ENCODE data around the gene POLR3H. TPM values are rescaled to one million over a fixed set of nuclear protein-coding genes. Genes with fewer than 3 reads are reported as not detected.

Gene POLR3H
- total and polyA plus RNA-seq, 8 donors, result 2.6 to 21.7 (median 12.4) TPM

DNA sequence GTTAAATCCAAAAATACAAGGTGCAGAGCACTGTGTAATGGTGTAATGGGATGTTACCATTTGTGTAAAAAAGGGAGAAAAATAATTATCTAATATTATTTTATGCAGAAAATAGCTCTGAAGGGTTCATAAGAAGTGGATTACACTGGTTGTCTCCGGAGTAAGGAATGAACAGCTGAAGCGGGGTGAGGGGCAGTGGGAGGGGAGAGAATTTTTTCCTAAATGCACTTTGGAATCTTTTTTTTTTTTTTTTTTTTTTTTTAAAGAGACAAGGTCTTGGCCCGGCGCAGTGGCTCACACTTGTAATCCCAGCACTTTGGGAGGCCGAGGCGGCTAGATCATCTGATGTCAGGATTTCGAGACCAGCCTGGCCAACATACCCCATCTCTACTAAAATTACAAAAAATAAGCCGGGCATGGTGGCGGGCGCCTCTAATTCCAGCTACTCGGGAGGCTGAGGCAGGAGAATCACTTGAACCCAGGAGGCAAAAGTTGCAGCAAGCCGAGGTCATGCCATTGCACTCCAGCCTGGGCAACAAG is 6.8 kb upstream of the POLR3H start:
- intact Hi-C loops (cut with DNase I; ENCODE audit: low total_unique reads), result no loop called here
- no peak overlapping the region for H3K27ac ChIP-seq
- DNase-seq, result no peak
- no peak overlapping the region for H3K4me3 ChIP-seq
- H3K27me3 ChIP-seq, result no peaks in the 10 kb centered on the region
- H3K9me3 ChIP-seq, result no peaks in the 10 kb centered on the region
- 75 to 86% (median 82%) methylated on average over 12 of the region's 12 CpGs for WGBS, 5 donors
- H3K4me1 ChIP-seq, result peaks cover 0 to 3% (median 0%) of the 10 kb centered on the region in 4 donors
- TF ChIP-seq POLR2A (IDR thresholded peaks at IDR 0.05), result no peak
- TF ChIP-seq POLR2AphosphoS5 (IDR thresholded peaks at IDR 0.05), result no peak
- TF ChIP-seq, protein P1, sequence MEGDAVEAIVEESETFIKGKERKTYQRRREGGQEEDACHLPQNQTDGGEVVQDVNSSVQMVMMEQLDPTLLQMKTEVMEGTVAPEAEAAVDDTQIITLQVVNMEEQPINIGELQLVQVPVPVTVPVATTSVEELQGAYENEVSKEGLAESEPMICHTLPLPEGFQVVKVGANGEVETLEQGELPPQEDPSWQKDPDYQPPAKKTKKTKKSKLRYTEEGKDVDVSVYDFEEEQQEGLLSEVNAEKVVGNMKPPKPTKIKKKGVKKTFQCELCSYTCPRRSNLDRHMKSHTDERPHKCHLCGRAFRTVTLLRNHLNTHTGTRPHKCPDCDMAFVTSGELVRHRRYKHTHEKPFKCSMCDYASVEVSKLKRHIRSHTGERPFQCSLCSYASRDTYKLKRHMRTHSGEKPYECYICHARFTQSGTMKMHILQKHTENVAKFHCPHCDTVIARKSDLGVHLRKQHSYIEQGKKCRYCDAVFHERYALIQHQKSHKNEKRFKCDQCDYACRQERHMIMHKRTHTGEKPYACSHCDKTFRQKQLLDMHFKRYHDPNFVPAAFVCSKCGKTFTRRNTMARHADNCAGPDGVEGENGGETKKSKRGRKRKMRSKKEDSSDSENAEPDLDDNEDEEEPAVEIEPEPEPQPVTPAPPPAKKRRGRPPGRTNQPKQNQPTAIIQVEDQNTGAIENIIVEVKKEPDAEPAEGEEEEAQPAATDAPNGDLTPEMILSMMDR (IDR thresholded peaks at IDR 0.05), result no peak
- TF ChIP-seq EP300 (IDR thresholded peaks at IDR 0.05), result no peak
- H3K36me3 ChIP-seq, result no peaks in the 10 kb centered on the region

DNA sequence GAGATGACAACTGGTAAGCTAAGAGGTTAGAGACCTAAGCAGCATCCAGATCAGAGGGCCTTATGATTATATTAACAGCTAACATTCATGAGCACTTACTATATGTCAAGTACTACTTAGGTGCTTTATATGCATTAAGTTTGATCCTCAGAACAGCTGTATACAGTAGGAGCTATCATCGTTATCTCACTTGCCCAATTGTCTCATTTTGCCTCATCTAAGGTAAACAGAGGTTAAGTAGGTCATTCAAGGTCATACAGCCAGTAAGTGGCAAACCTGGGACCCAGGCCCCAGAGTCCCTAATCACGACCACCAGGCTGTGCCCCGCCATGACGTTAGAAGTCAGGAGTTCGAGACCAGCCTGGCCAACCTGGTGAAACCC is 4.6 kb upstream of the POLR3H start:
- 82 to 95% (median 89%) methylated on average over 5 of the region's 5 CpGs for WGBS, 5 donors
- no peaks in the 10 kb centered on the region for H3K27me3 ChIP-seq
- no peaks in the 10 kb centered on the region for H3K36me3 ChIP-seq
- H3K4me3 ChIP-seq, result no peak overlapping the region
- intact Hi-C loops (cut with DNase I; ENCODE audit: low total_unique reads), result loop anchor here (10.0 kb wide), 1 partner anchor 46 kb away; no protein-coding TSS in a partner anchor
- DNase-seq, result no peak
- no peak for TF ChIP-seq POLR2A (IDR thresholded peaks at IDR 0.05)
- TF ChIP-seq, protein P1 (IDR thresholded peaks at IDR 0.05), result no peak
- no peak for TF ChIP-seq POLR2AphosphoS5 (IDR thresholded peaks at IDR 0.05)
- no peak for TF ChIP-seq EP300 (IDR thresholded peaks at IDR 0.05)
- no peaks in the 10 kb centered on the region for H3K9me3 ChIP-seq
- peaks cover 0 to 13% (median 10%) of the 10 kb centered on the region in 4 donors for H3K4me1 ChIP-seq
- no peak overlapping the region for H3K27ac ChIP-seq

DNA sequence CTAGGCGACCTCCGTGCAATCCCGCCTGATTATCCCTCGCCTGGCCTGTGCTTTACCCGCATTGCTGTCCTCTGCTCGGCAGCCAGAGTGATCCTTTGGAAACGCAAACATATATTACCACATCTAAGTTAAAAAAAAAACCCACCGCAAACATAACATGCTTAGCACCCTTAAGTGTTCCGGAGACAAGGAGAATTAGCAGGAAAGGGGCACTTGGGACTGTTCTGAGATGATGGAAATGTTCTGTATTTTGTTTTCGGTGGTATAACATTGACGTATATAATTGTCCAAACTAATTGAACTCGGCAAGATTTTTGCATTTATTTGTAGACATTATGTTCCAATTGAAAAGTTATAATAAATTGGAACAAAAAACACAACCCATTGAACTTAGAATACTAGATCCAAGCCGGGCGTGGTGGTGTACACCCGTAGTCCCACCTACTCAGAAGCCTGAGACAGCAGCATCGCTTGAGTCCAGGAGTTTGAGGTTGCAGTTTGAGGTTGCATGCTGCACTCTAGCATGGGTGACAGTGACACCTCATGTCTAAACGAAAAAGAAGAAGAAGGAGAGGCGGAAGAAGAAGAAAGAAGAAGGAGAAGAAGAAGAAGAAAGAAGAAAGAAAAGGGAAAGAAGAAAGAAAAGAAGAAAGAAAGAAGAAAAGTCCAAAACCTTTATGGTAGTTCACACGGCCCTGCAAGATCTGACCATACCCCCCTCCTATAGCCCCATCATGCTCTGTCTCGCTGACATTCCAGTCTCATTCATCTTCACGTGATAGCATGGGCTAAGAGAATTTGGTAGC is 604 bp upstream of the POLR3H start:
- no peaks in the 10 kb centered on the region for H3K9me3 ChIP-seq
- 19 to 25% (median 22%) methylated on average over 21 of the region's 21 CpGs for WGBS, 5 donors
- H3K4me3 ChIP-seq, result peak overlapping the region; percentile 72 to 97 (median 83)
- peaks cover 7 to 14% (median 7%) of the 10 kb centered on the region in 4 donors for H3K36me3 ChIP-seq
- H3K27ac ChIP-seq, result peak overlapping the region in 4 of 5 donors; percentile 88 to 92 (median 91)
- no peak for DNase-seq
- intact Hi-C loops (cut with DNase I; ENCODE audit: low total_unique reads), result loop anchor here (10.0 kb wide), 1 partner anchor 50 kb away; no protein-coding TSS in a partner anchor
- no peaks in the 10 kb centered on the region for H3K27me3 ChIP-seq
- TF ChIP-seq POLR2A (IDR thresholded peaks at IDR 0.05), result no peak
- TF ChIP-seq, protein P1 (IDR thresholded peaks at IDR 0.05), result no peak
- no peak for TF ChIP-seq POLR2AphosphoS5 (IDR thresholded peaks at IDR 0.05)
- no peak for TF ChIP-seq EP300 (IDR thresholded peaks at IDR 0.05)
- peaks cover 11 to 46% (median 39%) of the 10 kb centered on the region in 4 donors for H3K4me1 ChIP-seq

GRCh38 chr22:41542224-41542623 is 2.0 kb downstream of the POLR3H start:
- Histone ChIP-seq H3K27ac (peak overlapping the region in 2 of 5 donors; percentile 10 to 90), H3K9me3 (no peaks in the 10 kb centered on the region), H3K4me1 (peaks cover 11 to 66% (median 39%) of the 10 kb centered on the region in 4 donors), H3K36me3 (peaks cover 7 to 39% (median 25%) of the 10 kb centered on the region in 4 donors), H3K27me3 (no peaks in the 10 kb centered on the region), H3K4me3 (peak overlapping the region in 2 of 4 donors; percentile 87 to 97)
- TF ChIP-seq POLR2AphosphoS5 (IDR thresholded peaks at IDR 0.05), result no peak
- TF ChIP-seq, protein P1 (IDR thresholded peaks at IDR 0.05), result no peak
- no peak for TF ChIP-seq POLR2A (IDR thresholded peaks at IDR 0.05)
- TF ChIP-seq EP300 (IDR thresholded peaks at IDR 0.05), result no peak
- DNase-seq, result no peak
- intact Hi-C loops (cut with DNase I; ENCODE audit: low total_unique reads), result loop anchor here (10.0 kb wide), 1 partner anchor 53 kb away; no protein-coding TSS in a partner anchor
- 87 to 93% (median 92%) methylated on average over 4 of the region's 4 CpGs for WGBS, 5 donors
